GM23338 (cell line): ENCODE data around the gene FAM168A. TPM values are rescaled to one million over a fixed set of nuclear protein-coding genes. Genes with fewer than 3 reads are reported as not detected.

Experiments
- ATAC-seq: fragments of 200-7000 bp; cut with Tn5 transposase; 3 replicates; pipeline ENCODE4 v1.9.1; 2020
- DNase-seq: peaks from one replicate; pipeline ENCODE4 v3.0.0-alpha.2; 2015; ENCODE audit warnings: low spot score
- H2AFZ ChIP-seq: fragments of 200-600 bp; sonication (generic); 2 replicates; pipeline ENCODE4 v1.8.0; 2016; ENCODE audit warnings: antibody characterized with exemption, mild to moderate bottlenecking, moderate library complexity
- H3F3A ChIP-seq: fragments of 200-600 bp; sonication (generic); replicated peaks from 2 replicates; pipeline ENCODE4 v1.8.0; 2017; ENCODE audit warnings: antibody characterized with exemption, mixed run types, low read depth
- H3K27ac ChIP-seq: fragments of 200-600 bp; sonication (generic); 2 replicates; pipeline ENCODE4 v1.6.1; 2016; ENCODE audit warnings: low read depth
- H3K27me3 ChIP-seq: fragments of 200-600 bp; sonication (generic); 2 replicates; pipeline ENCODE4 v1.8.0; 2016; ENCODE audit warnings: mild to moderate bottlenecking, mixed run types, moderate library complexity; ENCODE audit not compliant: insufficient read depth
- H3K36me3 ChIP-seq: fragments of 200-600 bp; sonication (generic); 2 replicates; pipeline ENCODE4 v1.8.0; 2016; ENCODE audit warnings: mild to moderate bottlenecking; ENCODE audit not compliant: insufficient read depth
- H3K4me1 ChIP-seq: fragments of 200-600 bp; sonication (generic); 2 replicates; pipeline ENCODE4 v1.8.0; 2016; ENCODE audit warnings: mild to moderate bottlenecking, moderate library complexity; ENCODE audit not compliant: insufficient read depth
- H3K4me2 ChIP-seq: fragments of 200-600 bp; sonication (generic); 2 replicates; pipeline ENCODE4 v1.7.1; 2017; ENCODE audit warnings: mixed run types
- H3K4me3 ChIP-seq: fragments of 200-600 bp; sonication (generic); 2 replicates; pipeline ENCODE4 v1.6.1; 2016; ENCODE audit warnings: mixed run types
- H3K79me2 ChIP-seq: fragments of 200-600 bp; sonication (generic); replicated peaks from 2 replicates; pipeline ENCODE4 v1.8.0; 2017; ENCODE audit warnings: mild to moderate bottlenecking; ENCODE audit not compliant: insufficient read depth
- H3K9me2 ChIP-seq: fragments of 200-600 bp; sonication (generic); 2 replicates; pipeline ENCODE4 v1.8.0; 2017; ENCODE audit not compliant: insufficient read depth
- H4K20me1 ChIP-seq: fragments of 200-600 bp; sonication (generic); replicated peaks from 2 replicates; pipeline ENCODE4 v1.8.0; 2017; ENCODE audit warnings: mild to moderate bottlenecking; ENCODE audit not compliant: insufficient read depth
- H3K27ac Mint-ChIP-seq: 2 replicates; pipeline ENCODE4 v1.8.0; 2020; ENCODE audit warnings: inconsistent platforms, mild to moderate bottlenecking, moderate library complexity, mixed read lengths
- H3K27me3 Mint-ChIP-seq: 3 replicates; pipeline ENCODE4 v1.8.0; 2022; ENCODE audit warnings: low read depth, mild to moderate bottlenecking, moderate library complexity, mixed read lengths, inconsistent platforms; ENCODE audit not compliant: insufficient read depth, poor library complexity
- H3K36me3 Mint-ChIP-seq: 3 replicates; pipeline ENCODE4 v1.8.0; 2021; ENCODE audit warnings: low read depth, mild to moderate bottlenecking, inconsistent platforms, moderate library complexity, mixed read lengths
- H3K4me1 Mint-ChIP-seq: 3 replicates; pipeline ENCODE4 v1.8.0; 2020; ENCODE audit warnings: mild to moderate bottlenecking, inconsistent platforms, mixed read lengths
- H3K4me3 Mint-ChIP-seq: 3 replicates; pipeline ENCODE4 v1.8.0; 2021; ENCODE audit warnings: moderate library complexity, mild to moderate bottlenecking, inconsistent platforms, mixed read lengths
- H3K9me3 Mint-ChIP-seq: 3 replicates; pipeline ENCODE4 v1.8.0; 2020; ENCODE audit warnings: moderate library complexity, mild to moderate bottlenecking, inconsistent platforms, mixed read lengths
- EZH2phosphoT487 ChIP-seq: fragments of 200-600 bp; sonication (generic); IDR thresholded peaks from one replicate; pipeline ENCODE4 v1.8.1; 2018; ENCODE audit warnings: antibody characterized with exemption; ENCODE audit not compliant: unreplicated experiment
- POLR2AphosphoS5 ChIP-seq: IDR thresholded peaks from 2 replicates; pipeline ENCODE4 v1.6.1; 2016; ENCODE audit warnings: antibody characterized with exemption, low read depth
- ZNF114 ChIP-seq: fragments of 250-450 bp; sonication (Bioruptor Pico); IDR thresholded peaks from 2 replicates; pipeline ENCODE4 v1.5.0; 2020; ENCODE audit warnings: mild to moderate bottlenecking, moderate library complexity
- polyA plus RNA-seq: library from polyadenylated mRNA; unstranded; fragments of >200 nt; fragmentation: Nextera tagmentation; extraction: Ambion mirVana; gene quantifications from 2 replicates; pipeline ENCODE4 v1.2.1, GENCODE V29; 2016
- total RNA-seq: library from RNA; depleted of rRNA; stranded (reverse); fragments of >200 nt; shearing (Covaris generic); gene quantifications from 2 replicates; pipeline ENCODE4 v1.2.3, GENCODE V29; 2014
- TF ChIP-seq, protein P1 (sequence below), 2 experiments: fragments of 200-600 bp in 1 of 2; sonication (generic) in 1 of 2; conservative IDR thresholded peaks; 2 replicates each; pipeline versions ENCODE4 v1.5.1 to v1.6.1; 2016 to 2017; ENCODE audit warnings: antibody characterized with exemption in 2 of 2, low read depth in 2 of 2, mild to moderate bottlenecking in 2 of 2, moderate library complexity in 1 of 2
- TF ChIP-seq, protein P2 (sequence below): fragments of 250-450 bp; sonication (Bioruptor Pico); IDR thresholded peaks from 2 replicates; pipeline ENCODE4 v1.5.0; 2020; ENCODE audit warnings: mild to moderate bottlenecking, moderate library complexity

FAM168A gene
- total and polyA plus RNA-seq, 2 experiments from 2014 or later = 8.0 to 20.3 TPM

DNA sequence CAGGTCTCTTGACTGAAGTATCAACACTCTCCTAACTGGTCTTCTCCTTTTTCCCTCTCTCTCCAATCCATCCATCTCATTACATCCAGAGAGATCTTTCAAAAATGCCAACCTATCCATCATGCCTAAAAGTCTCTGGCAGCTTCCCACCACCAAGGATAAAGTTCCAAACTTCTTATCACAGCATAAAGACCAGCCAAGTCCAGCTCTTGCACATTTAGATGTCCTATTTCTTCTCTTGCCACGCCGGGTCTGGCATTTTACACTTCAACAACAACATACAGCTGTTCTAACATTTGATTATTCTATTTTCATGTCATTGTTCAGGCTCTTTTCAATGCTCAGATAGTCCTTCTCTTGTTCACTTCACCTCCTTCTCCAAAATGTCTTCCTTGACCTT, 151.1 kb downstream of the FAM168A start (continued):
- TF ChIP-seq, protein P1, sequence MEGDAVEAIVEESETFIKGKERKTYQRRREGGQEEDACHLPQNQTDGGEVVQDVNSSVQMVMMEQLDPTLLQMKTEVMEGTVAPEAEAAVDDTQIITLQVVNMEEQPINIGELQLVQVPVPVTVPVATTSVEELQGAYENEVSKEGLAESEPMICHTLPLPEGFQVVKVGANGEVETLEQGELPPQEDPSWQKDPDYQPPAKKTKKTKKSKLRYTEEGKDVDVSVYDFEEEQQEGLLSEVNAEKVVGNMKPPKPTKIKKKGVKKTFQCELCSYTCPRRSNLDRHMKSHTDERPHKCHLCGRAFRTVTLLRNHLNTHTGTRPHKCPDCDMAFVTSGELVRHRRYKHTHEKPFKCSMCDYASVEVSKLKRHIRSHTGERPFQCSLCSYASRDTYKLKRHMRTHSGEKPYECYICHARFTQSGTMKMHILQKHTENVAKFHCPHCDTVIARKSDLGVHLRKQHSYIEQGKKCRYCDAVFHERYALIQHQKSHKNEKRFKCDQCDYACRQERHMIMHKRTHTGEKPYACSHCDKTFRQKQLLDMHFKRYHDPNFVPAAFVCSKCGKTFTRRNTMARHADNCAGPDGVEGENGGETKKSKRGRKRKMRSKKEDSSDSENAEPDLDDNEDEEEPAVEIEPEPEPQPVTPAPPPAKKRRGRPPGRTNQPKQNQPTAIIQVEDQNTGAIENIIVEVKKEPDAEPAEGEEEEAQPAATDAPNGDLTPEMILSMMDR (conservative IDR thresholded peaks at IDR 0.05; ENCODE audit: low read depth in 2 of 2) = no peak
- TF ChIP-seq POLR2AphosphoS5 (no peak), EZH2phosphoT487 (no peak), ZNF114 (CRISPR knock-in tag) (no peak)
- TF ChIP-seq, protein P2, sequence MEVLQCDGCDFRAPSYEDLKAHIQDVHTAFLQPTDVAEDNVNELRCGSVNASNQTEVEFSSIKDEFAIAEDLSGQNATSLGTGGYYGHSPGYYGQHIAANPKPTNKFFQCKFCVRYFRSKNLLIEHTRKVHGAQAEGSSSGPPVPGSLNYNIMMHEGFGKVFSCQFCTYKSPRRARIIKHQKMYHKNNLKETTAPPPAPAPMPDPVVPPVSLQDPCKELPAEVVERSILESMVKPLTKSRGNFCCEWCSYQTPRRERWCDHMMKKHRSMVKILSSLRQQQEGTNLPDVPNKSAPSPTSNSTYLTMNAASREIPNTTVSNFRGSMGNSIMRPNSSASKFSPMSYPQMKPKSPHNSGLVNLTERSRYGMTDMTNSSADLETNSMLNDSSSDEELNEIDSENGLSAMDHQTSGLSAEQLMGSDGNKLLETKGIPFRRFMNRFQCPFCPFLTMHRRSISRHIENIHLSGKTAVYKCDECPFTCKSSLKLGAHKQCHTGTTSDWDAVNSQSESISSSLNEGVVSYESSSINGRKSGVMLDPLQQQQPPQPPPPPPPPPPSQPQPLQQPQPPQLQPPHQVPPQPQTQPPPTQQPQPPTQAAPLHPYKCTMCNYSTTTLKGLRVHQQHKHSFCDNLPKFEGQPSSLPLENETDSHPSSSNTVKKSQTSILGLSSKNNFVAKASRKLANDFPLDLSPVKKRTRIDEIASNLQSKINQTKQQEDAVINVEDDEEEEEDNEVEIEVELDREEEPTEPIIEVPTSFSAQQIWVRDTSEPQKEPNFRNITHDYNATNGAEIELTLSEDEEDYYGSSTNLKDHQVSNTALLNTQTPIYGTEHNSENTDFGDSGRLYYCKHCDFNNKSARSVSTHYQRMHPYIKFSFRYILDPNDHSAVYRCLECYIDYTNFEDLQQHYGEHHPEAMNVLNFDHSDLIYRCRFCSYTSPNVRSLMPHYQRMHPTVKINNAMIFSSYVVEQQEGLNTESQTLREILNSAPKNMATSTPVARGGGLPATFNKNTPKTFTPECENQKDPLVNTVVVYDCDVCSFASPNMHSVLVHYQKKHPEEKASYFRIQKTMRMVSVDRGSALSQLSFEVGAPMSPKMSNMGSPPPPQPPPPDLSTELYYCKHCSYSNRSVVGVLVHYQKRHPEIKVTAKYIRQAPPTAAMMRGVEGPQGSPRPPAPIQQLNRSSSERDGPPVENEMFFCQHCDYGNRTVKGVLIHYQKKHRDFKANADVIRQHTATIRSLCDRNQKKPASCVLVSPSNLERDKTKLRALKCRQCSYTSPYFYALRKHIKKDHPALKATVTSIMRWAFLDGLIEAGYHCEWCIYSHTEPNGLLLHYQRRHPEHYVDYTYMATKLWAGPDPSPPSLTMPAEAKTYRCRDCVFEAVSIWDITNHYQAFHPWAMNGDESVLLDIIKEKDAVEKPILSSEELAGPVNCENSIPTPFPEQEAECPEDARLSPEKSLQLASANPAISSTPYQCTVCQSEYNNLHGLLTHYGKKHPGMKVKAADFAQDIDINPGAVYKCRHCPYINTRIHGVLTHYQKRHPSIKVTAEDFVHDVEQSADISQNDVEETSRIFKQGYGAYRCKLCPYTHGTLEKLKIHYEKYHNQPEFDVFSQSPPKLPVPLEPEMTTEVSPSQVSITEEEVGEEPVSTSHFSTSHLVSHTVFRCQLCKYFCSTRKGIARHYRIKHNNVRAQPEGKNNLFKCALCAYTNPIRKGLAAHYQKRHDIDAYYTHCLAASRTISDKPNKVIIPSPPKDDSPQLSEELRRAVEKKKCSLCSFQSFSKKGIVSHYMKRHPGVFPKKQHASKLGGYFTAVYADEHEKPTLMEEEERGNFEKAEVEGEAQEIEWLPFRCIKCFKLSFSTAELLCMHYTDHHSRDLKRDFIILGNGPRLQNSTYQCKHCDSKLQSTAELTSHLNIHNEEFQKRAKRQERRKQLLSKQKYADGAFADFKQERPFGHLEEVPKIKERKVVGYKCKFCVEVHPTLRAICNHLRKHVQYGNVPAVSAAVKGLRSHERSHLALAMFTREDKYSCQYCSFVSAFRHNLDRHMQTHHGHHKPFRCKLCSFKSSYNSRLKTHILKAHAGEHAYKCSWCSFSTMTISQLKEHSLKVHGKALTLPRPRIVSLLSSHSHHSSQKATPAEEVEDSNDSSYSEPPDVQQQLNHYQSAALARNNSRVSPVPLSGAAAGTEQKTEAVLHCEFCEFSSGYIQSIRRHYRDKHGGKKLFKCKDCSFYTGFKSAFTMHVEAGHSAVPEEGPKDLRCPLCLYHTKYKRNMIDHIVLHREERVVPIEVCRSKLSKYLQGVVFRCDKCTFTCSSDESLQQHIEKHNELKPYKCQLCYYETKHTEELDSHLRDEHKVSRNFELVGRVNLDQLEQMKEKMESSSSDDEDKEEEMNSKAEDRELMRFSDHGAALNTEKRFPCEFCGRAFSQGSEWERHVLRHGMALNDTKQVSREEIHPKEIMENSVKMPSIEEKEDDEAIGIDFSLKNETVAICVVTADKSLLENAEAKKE (CRISPR knock-in tag) = no peak

DNA sequence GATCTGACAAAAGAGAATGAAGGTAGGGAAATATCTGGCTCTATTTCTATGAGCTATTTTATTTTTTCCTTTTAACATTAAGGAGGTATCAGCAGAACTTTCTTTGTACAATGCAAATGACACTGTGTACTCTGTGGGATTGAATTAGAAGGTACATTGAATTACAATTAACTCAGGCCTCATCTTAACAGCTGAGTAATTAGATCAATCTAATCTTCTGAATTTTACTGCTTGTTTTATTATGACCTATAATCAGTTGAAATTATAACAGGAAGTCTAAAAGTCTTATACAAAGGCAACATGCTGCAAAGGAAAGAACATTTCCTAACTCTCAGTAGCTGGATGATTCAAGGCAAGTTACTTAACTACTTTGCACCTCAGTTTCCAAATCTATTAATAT, 151.9 kb downstream of the FAM168A start:
- DNase-seq = no peak
- H3K4me3 ChIP-seq = no peak overlapping the region
- H3K27ac ChIP-seq = no peak overlapping the region
- H3K4me1 ChIP-seq = no peaks in the 10 kb centered on the region; the same call in 1 of the 2 replicates
- H2AFZ ChIP-seq = no peak overlapping the region
- Mint-ChIP-seq H3K27me3 (peaks cover 2% of the 10 kb centered on the region), H3K36me3 (no peaks in the 10 kb centered on the region; the same call in 2 of the 3 replicates), H3K9me3 (no peaks in the 10 kb centered on the region; the same call in 2 of the 3 replicates), H3K4me1 (peaks cover 9% of the 10 kb centered on the region; the same call in 2 of the 3 replicates), H3K27ac (no peak overlapping the region), H3K4me3 (no peak overlapping the region)
- H3K79me2 ChIP-seq = no peaks in the 10 kb centered on the region
- no peaks in the 10 kb centered on the region for H3K36me3 ChIP-seq
- H3K9me2 ChIP-seq = no peaks in the 10 kb centered on the region
- no peak for TF ChIP-seq POLR2AphosphoS5
- no peak overlapping the region for H3K4me2 ChIP-seq
- ATAC-seq = no peak
- no peaks in the 10 kb centered on the region for H3F3A ChIP-seq
- H4K20me1 ChIP-seq = 0 out of 2 replicates have a peak, but pooled peaks cover 8% of the 10 kb centered on the region
- no peaks in the 10 kb centered on the region for H3K27me3 ChIP-seq
